ENCODE measurements around the gene ATXN1. TPM values are rescaled to one million over a fixed set of nuclear protein-coding genes. Genes with fewer than 3 reads are reported as not detected.

ATXN1 gene
- total RNA-seq, 1 experiment from 2014 or later: 25.6 TPM

- BruUV-seq (replicated peaks): no TSS peak
- POLR2A ChIA-PET (ENCODE audit: low non-redundant PET): interaction anchor here (0.6 kb wide), 1 partner anchor 12 kb away, joined by 3 read pairs; no protein-coding TSS in a partner anchor
- DNase-seq (ENCODE audit: low spot score): no peak
- no peaks in the 10 kb centered on the region for H3K36me3 ChIP-seq (ENCODE audit: insufficient read depth, low read length, poor library complexity, severe bottlenecking)
- H3K4me3 ChIP-seq (ENCODE audit: low read depth, low read length, poor library complexity, severe bottlenecking): no peak overlapping the region
- TF ChIP-seq CTCF (conservative IDR thresholded peaks at IDR 0.05; ENCODE audit: low read depth, low read length) (no peak), EZH2 (IDR thresholded peaks at IDR 0.05; ENCODE audit: borderline replicate concordance, low read depth, low read length, poor library complexity, severe bottlenecking) (no peak)
- peaks cover 52% of the 10 kb centered on the region for H3K4me1 ChIP-seq (ENCODE audit: insufficient read depth, low read length, poor library complexity, severe bottlenecking)
- H3K27me3 ChIP-seq (replicated peaks; ENCODE audit: insufficient read depth, low read depth, low read length, poor library complexity): no peaks in the 10 kb centered on the region
- H3K27ac ChIP-seq (ENCODE audit: low read depth, low read length, poor library complexity, severe bottlenecking): no peak overlapping the region
- CTCF ChIA-PET: no interaction called here
- intact Hi-C loops (cut with micrococcal nuclease; ENCODE audit: unreplicated experiment): no loop called here
- H3K9me3 ChIP-seq (ENCODE audit: low read depth, low read length, poor library complexity, severe bottlenecking): no peaks in the 10 kb centered on the region
These were observed 11.5 kb downstream of the ATXN1 start for GRCh38 chr6:16749516-16750485.

- POLR2A ChIA-PET (ENCODE audit: low non-redundant PET): no interaction called here
These were observed 13.3 kb downstream of the ATXN1 start for GRCh38 chr6:16748025-16748319.

More at GRCh38 chr6:16748025-16748319, 13.3 kb downstream of the ATXN1 start:
- intact Hi-C loops (cut with micrococcal nuclease; ENCODE audit: unreplicated experiment): no loop called here
- TF ChIP-seq CTCF (conservative IDR thresholded peaks at IDR 0.05; ENCODE audit: low read depth, low read length) (no peak), EZH2 (IDR thresholded peaks at IDR 0.05; ENCODE audit: borderline replicate concordance, low read depth, low read length, poor library complexity, severe bottlenecking) (no peak)
- Histone ChIP-seq H3K27ac (ENCODE audit: low read depth, low read length, poor library complexity, severe bottlenecking) (no peak overlapping the region), H3K4me1 (ENCODE audit: insufficient read depth, low read length, poor library complexity, severe bottlenecking) (peaks cover 45% of the 10 kb centered on the region), H3K27me3 (replicated peaks; ENCODE audit: insufficient read depth, low read depth, low read length, poor library complexity) (no peaks in the 10 kb centered on the region), H3K4me3 (ENCODE audit: low read depth, low read length, poor library complexity, severe bottlenecking) (no peak overlapping the region), H3K9me3 (ENCODE audit: low read depth, low read length, poor library complexity, severe bottlenecking) (no peaks in the 10 kb centered on the region), H3K36me3 (ENCODE audit: insufficient read depth, low read length, poor library complexity, severe bottlenecking) (no peaks in the 10 kb centered on the region)
- DNase-seq (ENCODE audit: low spot score): no peak
- no TSS peak for BruUV-seq (replicated peaks)
- CTCF ChIA-PET: interaction anchor here (0.7 kb wide), 1 partner anchor 221 kb away, joined by 5 read pairs; no protein-coding TSS in a partner anchor
